Ovary (tissue), 9 donors: ENCODE data around the gene VPS8. TPM values are rescaled to one million over a fixed set of nuclear protein-coding genes. Genes with fewer than 3 reads are reported as not detected.

Experiments
- DNase-seq, 5 donors: peaks; one replicate each; pipeline ENCODE4 v3.0.0-alpha.2; 2019 to 2020
- H3K27ac ChIP-seq, 2 donors: fragments of 200-600 bp; one replicate each; pipeline versions ENCODE4 v1.5.1 to v1.8.0; 2019 to 2022
- H3K27me3 ChIP-seq: fragments of 200-600 bp; one replicate; pipeline ENCODE4 v1.8.0; 2022
- H3K36me3 ChIP-seq: fragments of 200-600 bp; sonication (generic); one replicate; pipeline ENCODE4 v1.5.1; 2019
- H3K4me1 ChIP-seq: one replicate; pipeline ENCODE4 v1.8.1; 2013; ENCODE audit warnings: mild to moderate bottlenecking, moderate library complexity; ENCODE audit not compliant: insufficient read depth
- H3K4me3 ChIP-seq: fragments of 200-600 bp; sonication (generic); one replicate; pipeline ENCODE4 v1.5.1; 2017
- H3K9me3 ChIP-seq, 2 donors: fragments of 200-600 bp in 1 of 2; sonication (generic) in 1 of 2; one replicate each; pipeline versions ENCODE4 v1.5.1 to v1.8.1; 2013 to 2019; ENCODE audit warnings: mild to moderate bottlenecking in 1 of 2, moderate library complexity in 1 of 2
- EP300 ChIP-seq: sonication (generic); formaldehyde crosslinking; IDR thresholded peaks from one replicate; pipeline ENCODE4 v1.6.1; 2017; ENCODE audit warnings: antibody characterized with exemption
- POLR2A ChIP-seq: fragments of 450-650 bp; IDR thresholded peaks from one replicate; pipeline ENCODE4 v1.6.1; 2017; ENCODE audit warnings: antibody characterized with exemption, mild to moderate bottlenecking, moderate library complexity
- WGBS, 3 donors: extraction: QIAGEN DNeasy Blood & Tissue Kit in 1 of 3; methylation state at CpG; one replicate each; pipeline versions ENCODE4 v1.1.5 to v1.1.7; 2013 to 2017; 5-methylcytosine and 5-hydroxymethylcytosine counted together
- intact Hi-C, 4 donors: fragments of 100-400 bp; cut with DNase I; formaldehyde crosslinking; loops; one replicate each; pipeline versions ENCODE4 v1.11.0 to v1.15.1; 2022 to 2023
- polyA plus RNA-seq, 2 donors: library from polyadenylated mRNA; stranded (reverse); fragments of 200-250 nt in 1 of 2; fragments of 350-450 nt in 1 of 2; fragmentation: Illumina TruSeq in 1 of 2; extraction: RNeasy Lipid Tissue Mini Kit (QIAGEN cat#74804) in 1 of 2; gene quantifications; one replicate each; pipeline ENCODE4 v1.2.3, GENCODE V29; 2013 to 2014
- total RNA-seq, 7 donors: library from RNA; depleted of rRNA in 2 of 7; stranded (reverse); fragments of >200 nt in 2 of 7; fragmentation: NEBNext Ultra II Directional in 3 of 7; extraction: Animal tissue kit (Norgen Biotek cat#: 25700) in 3 of 7; gene quantifications; one replicate each; pipeline versions ENCODE4 v1.1.0 to v1.2.4, GENCODE V29; 2016 to 2023
- TF ChIP-seq, protein P1 (sequence below), 3 donors: fragments of 450-650 bp in 2 of 3; fragments of 200-600 bp in 1 of 3; IDR thresholded peaks; one replicate each; pipeline versions ENCODE4 v1.5.1 to v1.8.0; 2016 to 2022; ENCODE audit warnings: antibody characterized with exemption in 3 of 3, mild to moderate bottlenecking in 1 of 3
- donor health status: DM: no; HTN: no; CAD: no; lungs with moderate emphysema.
- donor health status: DM: no; HTN: no; CAD: no.
- donor health status: Bipolar disorder and iron deficiency.
- donor health status: DM: yes; HTN: yes; CAD: no.
- donor health status: DM: no; HTN: no; CAD: no.
- donor health status: DM: yes; HTN: yes; CAD: no.

Gene VPS8
- total and polyA plus RNA-seq, 9 donors = 15.0 to 58.8 (median 42.7) TPM

DNA sequence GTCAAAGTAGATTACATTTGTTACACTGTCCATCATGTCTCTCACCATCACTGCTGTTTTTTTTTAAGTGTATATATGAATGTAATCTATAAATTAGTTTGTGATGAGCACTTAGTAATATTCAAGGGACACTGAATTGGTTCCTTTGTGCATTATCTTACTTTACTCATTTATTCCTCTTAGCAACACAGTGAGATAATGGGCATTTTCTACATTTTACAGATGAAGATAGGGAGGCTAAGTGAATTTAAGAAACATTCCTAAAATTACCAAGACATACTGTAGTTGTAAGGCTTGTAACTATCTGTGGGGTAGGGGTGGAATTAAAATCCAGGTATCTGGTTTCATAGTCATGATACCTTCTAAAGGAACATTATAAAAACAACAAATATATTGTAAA is 33.9 kb downstream of the VPS8 start:
- intact Hi-C loops = no loop called here
- Histone ChIP-seq H3K4me1 (no peaks in the 10 kb centered on the region), H3K9me3 (no peaks in the 10 kb centered on the region), H3K27me3 (no peaks in the 10 kb centered on the region), H3K4me3 (no peak overlapping the region), H3K27ac (no peak overlapping the region), H3K36me3 (no peaks in the 10 kb centered on the region)
- TF ChIP-seq POLR2A = no peak
- no peak for TF ChIP-seq EP300
- TF ChIP-seq, protein P1, sequence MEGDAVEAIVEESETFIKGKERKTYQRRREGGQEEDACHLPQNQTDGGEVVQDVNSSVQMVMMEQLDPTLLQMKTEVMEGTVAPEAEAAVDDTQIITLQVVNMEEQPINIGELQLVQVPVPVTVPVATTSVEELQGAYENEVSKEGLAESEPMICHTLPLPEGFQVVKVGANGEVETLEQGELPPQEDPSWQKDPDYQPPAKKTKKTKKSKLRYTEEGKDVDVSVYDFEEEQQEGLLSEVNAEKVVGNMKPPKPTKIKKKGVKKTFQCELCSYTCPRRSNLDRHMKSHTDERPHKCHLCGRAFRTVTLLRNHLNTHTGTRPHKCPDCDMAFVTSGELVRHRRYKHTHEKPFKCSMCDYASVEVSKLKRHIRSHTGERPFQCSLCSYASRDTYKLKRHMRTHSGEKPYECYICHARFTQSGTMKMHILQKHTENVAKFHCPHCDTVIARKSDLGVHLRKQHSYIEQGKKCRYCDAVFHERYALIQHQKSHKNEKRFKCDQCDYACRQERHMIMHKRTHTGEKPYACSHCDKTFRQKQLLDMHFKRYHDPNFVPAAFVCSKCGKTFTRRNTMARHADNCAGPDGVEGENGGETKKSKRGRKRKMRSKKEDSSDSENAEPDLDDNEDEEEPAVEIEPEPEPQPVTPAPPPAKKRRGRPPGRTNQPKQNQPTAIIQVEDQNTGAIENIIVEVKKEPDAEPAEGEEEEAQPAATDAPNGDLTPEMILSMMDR (IDR thresholded peaks at IDR 0.05) = no peak
- DNase-seq = no peak

DNA sequence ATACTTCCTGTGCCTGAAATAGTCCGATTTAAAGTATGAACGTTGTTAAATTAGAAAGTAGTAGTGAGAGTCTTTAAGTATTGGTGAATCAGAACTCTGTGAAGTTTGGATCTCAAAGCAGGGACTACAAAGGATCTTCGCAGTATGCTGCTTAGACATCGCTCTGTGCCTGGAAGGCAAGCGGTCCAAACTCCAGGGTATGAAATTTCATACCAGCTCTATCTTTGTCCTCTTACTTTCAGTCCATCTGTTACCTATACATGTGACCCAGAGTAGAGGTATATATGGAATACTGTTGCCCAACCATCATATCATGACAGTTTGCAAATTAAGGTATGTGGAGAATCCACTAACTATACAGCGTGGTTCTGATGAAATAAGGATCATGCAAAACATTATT is 34.5 kb downstream of the VPS8 start:
- intact Hi-C loops = no loop called here
- no peaks in the 10 kb centered on the region for H3K9me3 ChIP-seq
- 91 to 92% (median 92%) methylated on average over 6 of the region's 6 CpGs for WGBS, 3 donors

DNA sequence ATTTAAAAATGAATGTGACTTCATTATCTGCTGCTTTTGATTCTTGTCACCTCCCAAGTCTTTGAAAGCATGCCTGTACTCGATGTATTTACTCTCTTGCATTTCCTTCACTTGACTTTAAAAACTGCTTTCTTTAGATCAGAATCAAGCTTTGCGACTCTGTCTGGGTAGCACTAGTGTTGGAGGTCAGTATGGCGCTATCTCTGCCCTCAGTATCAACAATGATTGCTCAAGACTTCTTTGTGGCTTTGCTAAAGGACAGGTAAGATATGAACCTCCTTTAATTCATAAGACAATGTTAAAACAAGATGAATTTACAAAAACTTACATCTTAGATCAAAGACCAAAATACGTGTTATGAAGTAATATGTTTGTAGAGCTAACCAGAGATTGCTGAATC is 37.0 kb downstream of the VPS8 start:
- no peak overlapping the region for H3K4me3 ChIP-seq
- intact Hi-C loops = no loop called here
- no peak overlapping the region for H3K27ac ChIP-seq
- WGBS, 3 donors = 72 to 87% (median 78%) methylated on average over 4 of the region's 4 CpGs
- H3K9me3 ChIP-seq = no peaks in the 10 kb centered on the region
- H3K36me3 ChIP-seq = no peaks in the 10 kb centered on the region
- TF ChIP-seq POLR2A = no peak
- TF ChIP-seq EP300 = no peak
- TF ChIP-seq, protein P1 (IDR thresholded peaks at IDR 0.05) = no peak
- no peaks in the 10 kb centered on the region for H3K4me1 ChIP-seq
- DNase-seq = no peak
- H3K27me3 ChIP-seq = no peaks in the 10 kb centered on the region

More for the DNA sequence above, 34.5 kb downstream of the VPS8 start:
- TF ChIP-seq POLR2A = no peak
- no peak for TF ChIP-seq EP300
- TF ChIP-seq, protein P1 (IDR thresholded peaks at IDR 0.05) = no peak
- Histone ChIP-seq H3K27ac (no peak overlapping the region), H3K36me3 (no peaks in the 10 kb centered on the region), H3K4me1 (no peaks in the 10 kb centered on the region), H3K4me3 (no peak overlapping the region), H3K27me3 (no peaks in the 10 kb centered on the region)
- DNase-seq = no peak

DNA sequence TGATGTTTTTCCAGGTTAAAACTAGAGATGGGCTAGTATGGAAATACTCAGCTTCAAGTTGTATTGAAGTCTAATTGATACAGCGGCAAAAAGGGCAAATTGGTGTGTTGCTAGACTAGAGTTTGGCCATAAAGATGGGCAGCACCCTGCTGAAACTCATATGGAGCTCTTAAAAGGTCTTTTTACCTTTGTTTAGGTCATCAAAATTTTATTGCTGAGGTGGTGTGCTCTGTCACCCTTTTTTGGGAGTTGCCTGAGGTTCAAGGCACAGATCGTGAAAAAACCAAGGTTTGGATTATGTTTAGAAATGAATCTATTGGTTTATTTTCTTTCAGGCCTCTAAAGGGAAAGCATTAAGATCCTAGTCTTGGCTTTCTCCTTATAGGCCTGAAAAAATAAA is 38.2 kb downstream of the VPS8 start:
- Histone ChIP-seq H3K36me3 (no peaks in the 10 kb centered on the region), H3K9me3 (no peaks in the 10 kb centered on the region), H3K4me3 (no peak overlapping the region), H3K27me3 (no peaks in the 10 kb centered on the region), H3K27ac (no peak overlapping the region), H3K4me1 (no peaks in the 10 kb centered on the region)
- 78 to 85% (median 81%) methylated on average over 2 of the region's 2 CpGs for WGBS, 3 donors
- no peak for TF ChIP-seq POLR2A
- TF ChIP-seq, protein P1 (IDR thresholded peaks at IDR 0.05) = no peak
- no peak for TF ChIP-seq EP300
- intact Hi-C loops = no loop called here
- DNase-seq = no peak

DNA sequence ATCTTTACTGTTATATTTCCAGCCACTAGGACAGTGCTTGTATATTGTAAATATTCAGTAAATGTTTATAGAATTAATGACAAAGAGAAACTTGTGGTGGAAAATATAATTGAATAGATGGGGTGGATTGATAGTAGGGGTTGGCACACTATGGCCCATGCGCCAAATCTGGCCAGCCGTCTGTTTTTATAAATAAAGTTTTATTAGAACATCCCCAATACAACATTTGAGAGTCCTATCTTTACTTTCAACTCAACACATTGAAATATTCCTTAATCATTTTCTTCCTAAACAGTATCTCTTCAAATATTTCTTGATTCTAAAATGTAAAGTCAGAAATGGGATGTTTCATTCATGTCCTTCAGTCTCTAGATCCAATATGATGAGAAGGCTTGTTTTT is 45.1 kb downstream of the VPS8 start:
- no peak overlapping the region for H3K4me3 ChIP-seq
- no peaks in the 10 kb centered on the region for H3K36me3 ChIP-seq
- 94 to 98% (median 96%) methylated on average over 2 of the region's 2 CpGs for WGBS, 3 donors

More for the DNA sequence above, 45.1 kb downstream of the VPS8 start:
- no peaks in the 10 kb centered on the region for H3K27me3 ChIP-seq
- no peaks in the 10 kb centered on the region for H3K9me3 ChIP-seq
- no peak overlapping the region for H3K27ac ChIP-seq
- DNase-seq = no peak
- TF ChIP-seq, protein P1 (IDR thresholded peaks at IDR 0.05) = no peak
- TF ChIP-seq POLR2A (no peak), EP300 (no peak)
- intact Hi-C loops = no loop called here
- no peaks in the 10 kb centered on the region for H3K4me1 ChIP-seq
